Measurements from ENCODE around the gene CHRNA3.
A peak's percentile ranks its signal among the peaks of the same experiment; 100 is the strongest.
"Not testable (repeated sequence)": the region's sequence is repeated elsewhere in the genome, so short reads cannot be mapped to it uniquely, and the experiment has no call there.

The CHRNA3 gene

GRCh38 chr15:78616506-78616905 lies 4.3 kb downstream of the CHRNA3 start:
- peak; percentile 5 for DNase-seq

GRCh38 chr15:78615151-78615589 lies 5.6 kb downstream of the CHRNA3 start:
- no peak for DNase-seq

GRCh38 chr15:78614021-78614420 lies 6.8 kb downstream of the CHRNA3 start:
- DNase-seq: no peak

GRCh38 chr15:78609551-78609950 lies 11.2 kb downstream of the CHRNA3 start:
- DNase-seq: not testable (repeated sequence)

GRCh38 chr15:78605680-78606079 lies 15.1 kb downstream of the CHRNA3 start:
- no peak for DNase-seq

GRCh38 chr15:78605201-78605600 lies 15.6 kb downstream of the CHRNA3 start:
- no peak for DNase-seq

GRCh38 chr15:78604420-78604819 lies 16.4 kb downstream of the CHRNA3 start:
- no peak for DNase-seq

- no peak for DNase-seq
Measured at GRCh38 chr15:78603467-78603866, 17.3 kb downstream of the CHRNA3 start.

GRCh38 chr15:78599189-78599588 lies 21.6 kb downstream of the CHRNA3 start:
- no peak for DNase-seq

- DNase-seq: no peak
Measured at GRCh38 chr15:78598348-78598747, 22.4 kb downstream of the CHRNA3 start.

GRCh38 chr15:78597583-78597982 lies 23.2 kb downstream of the CHRNA3 start:
- no peak for DNase-seq

GRCh38 chr15:78574944-78575343 lies 45.9 kb downstream of the CHRNA3 start:
- DNase-seq: no peak

GRCh38 chr15:78573416-78573815 lies 47.4 kb downstream of the CHRNA3 start:
- DNase-seq: no peak

- no peak for DNase-seq
Measured at GRCh38 chr15:78571382-78571781, 49.4 kb downstream of the CHRNA3 start.

GRCh38 chr15:78570710-78571109 lies 50.1 kb downstream of the CHRNA3 start:
- no peak for DNase-seq

- DNase-seq: no peak
Measured at GRCh38 chr15:78567531-78567930, 53.3 kb downstream of the CHRNA3 start.

- no peak for DNase-seq
Measured at GRCh38 chr15:78565951-78566774, 54.6 kb downstream of the CHRNA3 start.

GRCh38 chr15:78565097-78565950 lies 55.5 kb downstream of the CHRNA3 start, which contains the start of gene CHRNA5:
Gene CHRNA5 (plus strand): TSS chr15:78565520. CDS start chr15:78565720, 200 bp downstream.
- peak; percentile 90 for DNase-seq

- DNase-seq: no peak
Measured at GRCh38 chr15:78564743-78565096, 56.1 kb downstream of the CHRNA3 start.

- no peak for DNase-seq
Measured at GRCh38 chr15:78563092-78563491, 57.7 kb downstream of the CHRNA3 start.

- no peak for DNase-seq
Measured at GRCh38 chr15:78561490-78561889, 59.3 kb downstream of the CHRNA3 start.

GRCh38 chr15:78560201-78560600 lies 60.6 kb downstream of the CHRNA3 start:
- not testable (repeated sequence) for DNase-seq

GRCh38 chr15:78552597-78552996 lies 68.2 kb downstream of the CHRNA3 start:
- no peak for DNase-seq

GRCh38 chr15:78551902-78552301 lies 68.9 kb downstream of the CHRNA3 start:
- DNase-seq: no peak
